K562 (cell line): Measurements from ENCODE around the gene GYS1.

Experiments used
- ATF1 ChIP-seq, 2 experiments: fragments of 450-650 bp in 1 of 2; IDR thresholded peaks; 2 replicates each; pipeline ENCODE4 v1.6.1; 2016; ENCODE audit warnings: missing compliant biosample characterization in 1 of 2, missing genetic modification characterization in 1 of 2
- CHD1 ChIP-seq: fragments of 200-600 bp; sonication (generic); IDR thresholded peaks from one replicate; pipeline ENCODE4 v1.6.1; 2012; ENCODE audit warnings: mild to moderate bottlenecking, moderate library complexity, low read length, inconsistent platforms
- KDM1A ChIP-seq, 2 experiments: fragments of 450-650 bp; IDR thresholded peaks; 2 replicates each; pipeline ENCODE4 v1.6.1; 2016; ENCODE audit warnings: mild to moderate bottlenecking in 2 of 2
- POLR2AphosphoS2 ChIP-seq: IDR thresholded peaks from 2 replicates; pipeline ENCODE4 v1.6.1; 2012; ENCODE audit warnings: low read length, improper control_type of control experiment
- ZNF398 ChIP-seq: fragments of 250-450 bp; sonication (Bioruptor Pico); IDR thresholded peaks from 2 replicates; pipeline ENCODE4 v1.8.0; 2021; ENCODE audit warnings: moderate library complexity, mild to moderate bottlenecking, inconsistent platforms
- TF ChIP-seq, protein P1 (sequence below), 3 experiments: IDR thresholded peaks in 2 of 3; conservative IDR thresholded peaks in 1 of 3; 2 replicates each; pipeline ENCODE4 v1.5.1; 2011 to 2012; ENCODE audit warnings: low read length in 3 of 3, mild to moderate bottlenecking in 3 of 3, control low read depth in 2 of 3, improper control_type of control experiment in 1 of 3, inconsistent platforms in 1 of 3, low read depth in 1 of 3, mixed read lengths in 1 of 3, moderate library complexity in 1 of 3; ENCODE audit not compliant: insufficient read depth in 2 of 3
- TF ChIP-seq, protein P2 (sequence below): sonication (generic); formaldehyde crosslinking; IDR thresholded peaks from 2 replicates; pipeline ENCODE4 v1.9.0; 2022; ENCODE audit warnings: mild to moderate bottlenecking, missing genetic modification reagents

GRCh38 chr19:48945817-48946216 lies 47.3 kb downstream of the GYS1 start:
- TF ChIP-seq POLR2AphosphoS2 (no peak), ZNF398 (no peak), ATF1 (CRISPR knock-in tag; IDR thresholded peaks at IDR 0.05) (no peak), ATF1 (tag; IDR thresholded peaks at IDR 0.05) (no peak), CHD1 (no peak), KDM1A (IDR thresholded peaks at IDR 0.05) (no peak)
- TF ChIP-seq, protein P1, sequence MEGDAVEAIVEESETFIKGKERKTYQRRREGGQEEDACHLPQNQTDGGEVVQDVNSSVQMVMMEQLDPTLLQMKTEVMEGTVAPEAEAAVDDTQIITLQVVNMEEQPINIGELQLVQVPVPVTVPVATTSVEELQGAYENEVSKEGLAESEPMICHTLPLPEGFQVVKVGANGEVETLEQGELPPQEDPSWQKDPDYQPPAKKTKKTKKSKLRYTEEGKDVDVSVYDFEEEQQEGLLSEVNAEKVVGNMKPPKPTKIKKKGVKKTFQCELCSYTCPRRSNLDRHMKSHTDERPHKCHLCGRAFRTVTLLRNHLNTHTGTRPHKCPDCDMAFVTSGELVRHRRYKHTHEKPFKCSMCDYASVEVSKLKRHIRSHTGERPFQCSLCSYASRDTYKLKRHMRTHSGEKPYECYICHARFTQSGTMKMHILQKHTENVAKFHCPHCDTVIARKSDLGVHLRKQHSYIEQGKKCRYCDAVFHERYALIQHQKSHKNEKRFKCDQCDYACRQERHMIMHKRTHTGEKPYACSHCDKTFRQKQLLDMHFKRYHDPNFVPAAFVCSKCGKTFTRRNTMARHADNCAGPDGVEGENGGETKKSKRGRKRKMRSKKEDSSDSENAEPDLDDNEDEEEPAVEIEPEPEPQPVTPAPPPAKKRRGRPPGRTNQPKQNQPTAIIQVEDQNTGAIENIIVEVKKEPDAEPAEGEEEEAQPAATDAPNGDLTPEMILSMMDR (IDR thresholded peaks at IDR 0.05 in 2 of 3, conservative IDR thresholded peaks at IDR 0.05 in 1 of 3; ENCODE audit: insufficient read depth in 2 of 3, low read depth in 1 of 3, low read length in 3 of 3), result no peak
- TF ChIP-seq, protein P2, sequence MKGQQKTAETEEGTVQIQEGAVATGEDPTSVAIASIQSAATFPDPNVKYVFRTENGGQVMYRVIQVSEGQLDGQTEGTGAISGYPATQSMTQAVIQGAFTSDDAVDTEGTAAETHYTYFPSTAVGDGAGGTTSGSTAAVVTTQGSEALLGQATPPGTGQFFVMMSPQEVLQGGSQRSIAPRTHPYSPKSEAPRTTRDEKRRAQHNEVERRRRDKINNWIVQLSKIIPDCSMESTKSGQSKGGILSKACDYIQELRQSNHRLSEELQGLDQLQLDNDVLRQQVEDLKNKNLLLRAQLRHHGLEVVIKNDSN (CRISPR knock-in tag), result no peak
